HL-60 (cell line): ENCODE data around the gene CEND1.

Source experiments
- DNase-seq, 2 experiments: peaks; one replicate each; pipeline ENCODE4 v3.0.0-alpha.2; 2010 to 2020; ENCODE audit warnings: low read depth in 1 of 2, low spot score in 1 of 2
- H3K27ac ChIP-seq: fragments of 250-450 bp; sonication (Bioruptor Pico); replicated peaks from 2 replicates; pipeline ENCODE4 v1.5.1; 2020; ENCODE audit warnings: mild to moderate bottlenecking, moderate library complexity
- H3K27me3 ChIP-seq: fragments of 250-450 bp; sonication (Bioruptor Pico); 2 replicates; pipeline ENCODE4 v1.5.1; 2021; ENCODE audit warnings: mild to moderate bottlenecking, moderate library complexity; ENCODE audit not compliant: insufficient read depth, poor library complexity, severe bottlenecking
- H3K4me3 ChIP-seq: replicated peaks from 2 replicates; pipeline ENCODE4 v1.5.1; 2011; ENCODE audit warnings: mild to moderate bottlenecking, control low read depth, low read length; ENCODE audit not compliant: insufficient read depth
- GABPA ChIP-seq: IDR thresholded peaks from 2 replicates; pipeline ENCODE4 v1.6.1; 2012; ENCODE audit warnings: low read depth
- POLR2AphosphoS5 ChIP-seq: IDR thresholded peaks from 2 replicates; pipeline ENCODE4 v1.6.1; 2012; ENCODE audit warnings: low read depth
- SPI1 ChIP-seq: IDR thresholded peaks from 2 replicates; pipeline ENCODE4 v1.6.1; 2012; ENCODE audit warnings: low read depth, mild to moderate bottlenecking, borderline replicate concordance
- TF ChIP-seq, protein P1 (sequence below): IDR thresholded peaks from 2 replicates; pipeline ENCODE4 v1.6.1; 2012; ENCODE audit warnings: low read depth; ENCODE audit not compliant: insufficient replicate concordance
- TF ChIP-seq, protein P2 (sequence below): IDR thresholded peaks from one replicate; pipeline ENCODE4 v1.5.1; 2011; ENCODE audit warnings: low read length, control low read depth, inconsistent platforms; ENCODE audit not compliant: insufficient read depth

Gene CEND1

DNA sequence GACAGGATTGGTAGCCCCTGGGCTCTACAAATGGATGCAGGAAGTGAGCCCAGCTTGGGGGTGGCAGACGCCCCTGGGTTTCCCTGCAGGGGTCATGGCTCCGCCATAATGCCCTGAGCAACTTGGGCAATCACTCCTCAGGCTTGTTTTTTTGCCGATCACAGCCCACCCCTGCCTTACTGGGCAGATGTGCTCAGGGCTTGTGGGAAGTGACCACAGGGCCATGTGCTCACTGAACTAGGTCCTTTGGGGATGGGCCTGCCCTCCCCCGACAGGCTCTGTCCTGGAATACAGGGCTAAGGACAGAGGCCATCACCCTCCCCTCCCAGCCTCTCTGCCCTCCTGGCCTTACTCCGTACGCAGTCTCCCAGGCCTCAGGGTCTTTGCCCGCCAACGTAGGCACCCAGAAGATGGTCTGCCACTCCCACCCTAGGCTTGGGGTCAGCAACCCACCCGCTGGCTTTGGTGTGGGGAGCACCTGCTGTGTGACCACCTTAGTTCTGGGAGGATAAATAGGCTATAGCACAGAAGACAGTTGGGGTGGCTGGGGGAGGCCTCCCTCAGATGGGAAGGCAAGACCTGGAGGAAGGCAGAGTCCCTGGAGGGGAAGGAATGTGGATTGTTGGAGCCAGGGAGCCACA, 23.7 kb upstream of the CEND1 start:
- Histone ChIP-seq H3K4me3 (no peak overlapping the region), H3K27me3 (no peaks in the 10 kb centered on the region), H3K27ac (0 out of 2 replicates have a peak overlapping the region, but pooled peaks have one; percentile 23)
- no peak for DNase-seq
- TF ChIP-seq, protein P1, sequence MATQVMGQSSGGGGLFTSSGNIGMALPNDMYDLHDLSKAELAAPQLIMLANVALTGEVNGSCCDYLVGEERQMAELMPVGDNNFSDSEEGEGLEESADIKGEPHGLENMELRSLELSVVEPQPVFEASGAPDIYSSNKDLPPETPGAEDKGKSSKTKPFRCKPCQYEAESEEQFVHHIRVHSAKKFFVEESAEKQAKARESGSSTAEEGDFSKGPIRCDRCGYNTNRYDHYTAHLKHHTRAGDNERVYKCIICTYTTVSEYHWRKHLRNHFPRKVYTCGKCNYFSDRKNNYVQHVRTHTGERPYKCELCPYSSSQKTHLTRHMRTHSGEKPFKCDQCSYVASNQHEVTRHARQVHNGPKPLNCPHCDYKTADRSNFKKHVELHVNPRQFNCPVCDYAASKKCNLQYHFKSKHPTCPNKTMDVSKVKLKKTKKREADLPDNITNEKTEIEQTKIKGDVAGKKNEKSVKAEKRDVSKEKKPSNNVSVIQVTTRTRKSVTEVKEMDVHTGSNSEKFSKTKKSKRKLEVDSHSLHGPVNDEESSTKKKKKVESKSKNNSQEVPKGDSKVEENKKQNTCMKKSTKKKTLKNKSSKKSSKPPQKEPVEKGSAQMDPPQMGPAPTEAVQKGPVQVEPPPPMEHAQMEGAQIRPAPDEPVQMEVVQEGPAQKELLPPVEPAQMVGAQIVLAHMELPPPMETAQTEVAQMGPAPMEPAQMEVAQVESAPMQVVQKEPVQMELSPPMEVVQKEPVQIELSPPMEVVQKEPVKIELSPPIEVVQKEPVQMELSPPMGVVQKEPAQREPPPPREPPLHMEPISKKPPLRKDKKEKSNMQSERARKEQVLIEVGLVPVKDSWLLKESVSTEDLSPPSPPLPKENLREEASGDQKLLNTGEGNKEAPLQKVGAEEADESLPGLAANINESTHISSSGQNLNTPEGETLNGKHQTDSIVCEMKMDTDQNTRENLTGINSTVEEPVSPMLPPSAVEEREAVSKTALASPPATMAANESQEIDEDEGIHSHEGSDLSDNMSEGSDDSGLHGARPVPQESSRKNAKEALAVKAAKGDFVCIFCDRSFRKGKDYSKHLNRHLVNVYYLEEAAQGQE: no peak
- TF ChIP-seq SPI1 (no peak), POLR2AphosphoS5 (peak; percentile 79)

DNA sequence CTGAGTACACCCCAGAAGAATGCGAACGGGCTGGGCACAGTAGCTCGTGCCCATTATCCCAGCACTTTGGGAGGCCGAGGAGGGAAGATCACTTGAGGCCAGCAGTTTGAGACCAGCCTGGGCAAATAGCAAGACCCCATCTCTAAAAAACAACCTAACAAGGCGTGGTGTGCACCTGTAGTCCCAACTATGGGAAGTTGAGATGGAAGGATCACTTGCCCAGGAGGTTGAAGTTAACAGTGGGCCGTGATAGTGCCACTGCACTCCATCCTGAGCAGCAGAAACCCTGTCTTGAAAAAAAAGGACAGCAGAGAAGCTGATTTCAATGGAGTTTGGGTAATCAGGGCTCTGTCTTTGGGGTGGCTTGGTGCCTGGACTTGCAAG, 23.2 kb upstream of the CEND1 start:
- Histone ChIP-seq H3K27me3 (no peaks in the 10 kb centered on the region), H3K27ac (no peak overlapping the region), H3K4me3 (no peak overlapping the region)
- TF ChIP-seq, protein P1: no peak
- TF ChIP-seq POLR2AphosphoS5: no peak
- no peak for TF ChIP-seq SPI1
- TF ChIP-seq, protein P2, sequence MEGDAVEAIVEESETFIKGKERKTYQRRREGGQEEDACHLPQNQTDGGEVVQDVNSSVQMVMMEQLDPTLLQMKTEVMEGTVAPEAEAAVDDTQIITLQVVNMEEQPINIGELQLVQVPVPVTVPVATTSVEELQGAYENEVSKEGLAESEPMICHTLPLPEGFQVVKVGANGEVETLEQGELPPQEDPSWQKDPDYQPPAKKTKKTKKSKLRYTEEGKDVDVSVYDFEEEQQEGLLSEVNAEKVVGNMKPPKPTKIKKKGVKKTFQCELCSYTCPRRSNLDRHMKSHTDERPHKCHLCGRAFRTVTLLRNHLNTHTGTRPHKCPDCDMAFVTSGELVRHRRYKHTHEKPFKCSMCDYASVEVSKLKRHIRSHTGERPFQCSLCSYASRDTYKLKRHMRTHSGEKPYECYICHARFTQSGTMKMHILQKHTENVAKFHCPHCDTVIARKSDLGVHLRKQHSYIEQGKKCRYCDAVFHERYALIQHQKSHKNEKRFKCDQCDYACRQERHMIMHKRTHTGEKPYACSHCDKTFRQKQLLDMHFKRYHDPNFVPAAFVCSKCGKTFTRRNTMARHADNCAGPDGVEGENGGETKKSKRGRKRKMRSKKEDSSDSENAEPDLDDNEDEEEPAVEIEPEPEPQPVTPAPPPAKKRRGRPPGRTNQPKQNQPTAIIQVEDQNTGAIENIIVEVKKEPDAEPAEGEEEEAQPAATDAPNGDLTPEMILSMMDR: no peak
- no peak for TF ChIP-seq GABPA
- DNase-seq: no peak

DNA sequence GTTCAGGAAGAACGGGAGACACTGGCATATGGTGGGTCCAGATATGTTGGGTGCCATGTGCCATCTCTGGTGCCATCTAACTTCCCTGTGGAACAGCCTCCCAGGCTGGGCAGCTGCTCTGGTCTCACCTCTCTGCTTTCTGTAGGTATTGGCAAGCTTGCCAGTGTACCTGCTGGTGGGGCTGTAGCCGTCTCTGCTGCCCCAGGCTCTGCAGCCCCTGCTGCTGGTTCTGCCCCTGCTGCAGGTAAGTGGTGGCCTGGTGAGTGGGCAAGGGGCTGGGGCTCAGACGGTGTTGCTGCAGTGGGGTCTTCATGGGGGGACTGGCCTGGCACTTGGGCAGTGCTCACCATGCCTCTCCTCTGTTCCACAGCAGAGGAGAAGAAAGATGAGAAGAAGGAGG, 22.5 kb upstream of the CEND1 start:
- no peak for DNase-seq
- Histone ChIP-seq H3K27ac (peak overlapping the region; percentile 100), H3K27me3 (no peaks in the 10 kb centered on the region), H3K4me3 (no peak overlapping the region)
- TF ChIP-seq GABPA (no peak), POLR2AphosphoS5 (no peak; the same call in 1 of the 2 replicates), SPI1 (no peak)
- TF ChIP-seq, protein P1: no peak
- TF ChIP-seq, protein P2: no peak
